Stimulated activated naive CD8-positive, alpha-beta T cell treated with anti-CD3 and anti-CD28 coated beads, Interleukin-15, Interleukin-2, amounts not matched to agents 100 ng/mL and 50 ng/mL, for 24 hours (primary cell): ENCODE results near the gene IL18.
"Not testable (repeated sequence)": the region's sequence is repeated elsewhere in the genome, so short reads cannot be mapped to it uniquely, and the experiment has no call there.

ENCODE experiments used
- H3K27ac Mint-ChIP-seq: one replicate; pipeline ENCODE4 v1.8.0; 2021; ENCODE audit warnings: mild to moderate bottlenecking, mixed read lengths
- H3K27me3 Mint-ChIP-seq: one replicate; pipeline ENCODE4 v1.8.0; 2021; ENCODE audit warnings: mixed read lengths
- H3K36me3 Mint-ChIP-seq: one replicate; pipeline ENCODE4 v1.8.0; 2021; ENCODE audit warnings: low read depth, mixed read lengths
- H3K4me1 Mint-ChIP-seq: one replicate; pipeline ENCODE4 v1.8.0; 2021; ENCODE audit warnings: low read depth, mixed read lengths
- H3K4me3 Mint-ChIP-seq: one replicate; pipeline ENCODE4 v1.8.0; 2021; ENCODE audit warnings: mild to moderate bottlenecking, mixed read lengths
- H3K9me3 Mint-ChIP-seq: one replicate; pipeline ENCODE4 v1.8.0; 2021; ENCODE audit warnings: mixed read lengths

Gene IL18

DNA sequence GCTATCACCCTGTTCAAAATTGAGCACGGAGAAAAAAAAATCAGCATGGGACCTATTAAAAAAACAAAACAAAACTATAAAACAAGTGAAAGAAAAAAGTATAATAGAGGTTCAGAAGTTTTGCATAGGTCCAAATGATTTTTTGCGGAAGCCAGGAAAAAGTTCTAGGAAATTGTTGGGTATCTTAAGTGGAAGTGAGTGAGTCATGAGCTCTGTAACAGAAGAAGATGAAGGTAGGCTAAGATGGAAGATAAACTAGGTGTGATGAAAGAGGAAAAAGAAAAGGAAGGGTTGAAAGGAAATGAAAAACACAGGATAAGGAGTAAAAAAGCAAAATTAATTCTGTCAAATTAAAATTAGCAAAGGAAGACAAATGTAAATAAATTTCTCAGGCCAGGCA is 49.4 kb downstream of the IL18 start:
- Mint-ChIP-seq H3K9me3 (no peaks in the 10 kb centered on the region), H3K27me3 (no peaks in the 10 kb centered on the region), H3K4me3 (no peak overlapping the region), H3K36me3 (peaks cover 2% of the 10 kb centered on the region), H3K27ac (no peak overlapping the region), H3K4me1 (peaks cover 10% of the 10 kb centered on the region)

DNA sequence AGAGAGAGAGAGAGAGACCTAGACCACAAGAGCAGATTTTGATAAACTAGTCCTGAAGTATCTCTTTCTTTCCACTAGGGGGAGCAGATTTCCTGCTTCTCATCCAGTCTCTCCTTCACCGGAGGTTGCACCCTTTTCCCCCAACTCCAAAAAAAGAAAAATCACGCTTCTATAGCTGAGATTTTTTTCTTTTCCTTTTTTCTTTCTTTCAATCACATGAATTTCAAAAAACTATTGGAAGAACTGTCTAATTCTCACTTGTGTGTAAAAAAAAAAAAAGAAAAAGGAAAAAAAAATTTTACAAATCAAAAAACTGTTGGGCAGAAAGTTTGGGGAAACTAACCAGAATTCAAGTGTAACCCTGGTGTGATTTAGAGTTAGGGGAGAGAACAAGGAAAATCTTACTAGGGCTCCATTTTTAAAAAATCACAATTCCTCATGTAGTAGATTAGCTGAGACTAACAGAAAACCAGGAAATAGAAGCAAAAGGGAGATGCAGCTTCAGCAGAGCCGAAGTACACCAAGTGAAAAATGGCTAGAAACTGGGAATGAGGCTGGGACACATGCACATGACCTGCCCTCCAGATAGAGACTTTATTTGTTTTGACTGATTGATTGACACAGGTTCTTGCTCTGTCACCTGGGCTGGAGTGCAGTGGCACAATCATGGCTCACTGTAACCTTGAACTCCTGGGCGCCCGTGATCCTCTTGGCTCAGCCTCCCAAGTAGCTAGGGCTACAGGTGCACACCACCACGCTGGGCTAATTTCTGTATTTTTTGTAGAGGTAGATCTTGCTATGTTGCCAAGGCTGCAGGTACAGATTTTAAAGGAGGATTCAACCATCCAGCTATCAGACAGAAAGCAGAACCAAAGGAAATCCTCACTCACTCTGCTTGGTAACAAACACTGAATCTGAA is 50.1 kb downstream of the IL18 start:
- peaks cover 6% of the 10 kb centered on the region for H3K36me3 Mint-ChIP-seq
- no peak overlapping the region for H3K4me3 Mint-ChIP-seq
- H3K4me1 Mint-ChIP-seq: peaks cover 10% of the 10 kb centered on the region
- H3K27ac Mint-ChIP-seq: no peak overlapping the region
- H3K9me3 Mint-ChIP-seq: no peaks in the 10 kb centered on the region
- H3K27me3 Mint-ChIP-seq: no peaks in the 10 kb centered on the region

DNA sequence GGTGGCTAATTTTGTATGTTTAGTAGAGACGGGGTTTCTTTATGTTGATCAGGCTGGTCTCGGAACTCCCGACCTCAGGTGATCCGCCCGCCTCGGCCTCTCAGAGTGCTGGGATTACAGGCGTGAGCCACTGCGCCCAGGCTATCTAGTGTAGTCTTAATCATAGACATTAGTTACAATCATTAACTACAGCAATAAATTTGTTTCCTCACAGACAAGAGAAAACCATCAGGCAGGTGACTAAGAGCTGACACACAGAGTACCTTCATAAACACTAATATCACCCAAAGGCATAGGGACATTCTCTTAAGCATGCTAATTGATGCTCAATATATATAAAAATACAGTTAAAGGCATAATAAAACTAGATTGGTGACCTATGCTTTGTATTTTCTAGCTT is 57.8 kb downstream of the IL18 start:
- H3K36me3 Mint-ChIP-seq: peaks cover 6% of the 10 kb centered on the region
- no peaks in the 10 kb centered on the region for H3K27me3 Mint-ChIP-seq
- no peaks in the 10 kb centered on the region for H3K9me3 Mint-ChIP-seq
- H3K4me3 Mint-ChIP-seq: no peak overlapping the region
- no peak overlapping the region for H3K27ac Mint-ChIP-seq
- peaks cover 3% of the 10 kb centered on the region for H3K4me1 Mint-ChIP-seq

DNA sequence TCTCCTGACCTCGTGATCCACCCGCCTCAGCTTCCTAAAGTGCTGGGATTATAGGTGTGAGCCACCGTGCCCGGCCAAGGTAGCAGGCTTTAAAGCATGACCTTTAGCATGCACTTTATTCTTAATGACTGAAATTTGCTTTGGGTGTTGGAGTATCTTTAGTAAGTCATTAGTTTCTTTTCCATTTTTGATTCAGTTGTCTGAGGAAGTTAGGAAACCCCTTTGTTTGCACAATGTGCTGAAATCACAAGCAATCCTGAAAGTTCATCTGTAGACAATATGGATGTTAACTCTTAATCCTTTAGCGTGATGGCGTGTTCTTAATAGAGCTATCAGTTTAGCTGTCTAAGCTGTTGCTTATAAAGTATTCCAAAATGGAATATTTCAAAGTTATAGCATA is 60.4 kb downstream of the IL18 start:
- H3K27ac Mint-ChIP-seq: no peak overlapping the region
- peaks cover 3% of the 10 kb centered on the region for H3K4me1 Mint-ChIP-seq
- H3K27me3 Mint-ChIP-seq: no peaks in the 10 kb centered on the region
- no peaks in the 10 kb centered on the region for H3K9me3 Mint-ChIP-seq
- H3K4me3 Mint-ChIP-seq: no peak overlapping the region
- peaks cover 3% of the 10 kb centered on the region for H3K36me3 Mint-ChIP-seq

DNA sequence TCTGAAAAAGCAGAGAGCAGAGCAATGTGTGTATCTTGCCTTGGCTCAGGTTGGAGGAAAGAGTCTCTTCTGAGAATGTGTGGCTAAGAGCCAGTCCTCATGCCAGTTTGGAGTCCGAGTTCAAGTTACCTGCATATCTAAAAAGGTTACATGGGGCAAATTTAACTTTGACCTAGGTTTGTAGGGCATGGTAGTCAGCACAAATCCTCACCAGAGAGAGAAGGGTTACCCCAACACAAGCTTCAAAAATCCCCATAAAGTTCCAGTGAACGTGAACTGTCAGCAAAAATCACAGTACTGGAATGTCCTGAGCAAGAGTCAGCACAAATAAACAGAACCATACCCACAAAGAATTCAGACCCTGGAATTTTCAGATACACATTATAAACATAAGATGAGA is 63.4 kb downstream of the IL18 start:
- H3K4me3 Mint-ChIP-seq: no peak overlapping the region
- no peaks in the 10 kb centered on the region for H3K27me3 Mint-ChIP-seq
- H3K4me1 Mint-ChIP-seq: peaks cover 3% of the 10 kb centered on the region
- peaks cover 17% of the 10 kb centered on the region for H3K36me3 Mint-ChIP-seq
- H3K9me3 Mint-ChIP-seq: no peaks in the 10 kb centered on the region
- no peak overlapping the region for H3K27ac Mint-ChIP-seq

DNA sequence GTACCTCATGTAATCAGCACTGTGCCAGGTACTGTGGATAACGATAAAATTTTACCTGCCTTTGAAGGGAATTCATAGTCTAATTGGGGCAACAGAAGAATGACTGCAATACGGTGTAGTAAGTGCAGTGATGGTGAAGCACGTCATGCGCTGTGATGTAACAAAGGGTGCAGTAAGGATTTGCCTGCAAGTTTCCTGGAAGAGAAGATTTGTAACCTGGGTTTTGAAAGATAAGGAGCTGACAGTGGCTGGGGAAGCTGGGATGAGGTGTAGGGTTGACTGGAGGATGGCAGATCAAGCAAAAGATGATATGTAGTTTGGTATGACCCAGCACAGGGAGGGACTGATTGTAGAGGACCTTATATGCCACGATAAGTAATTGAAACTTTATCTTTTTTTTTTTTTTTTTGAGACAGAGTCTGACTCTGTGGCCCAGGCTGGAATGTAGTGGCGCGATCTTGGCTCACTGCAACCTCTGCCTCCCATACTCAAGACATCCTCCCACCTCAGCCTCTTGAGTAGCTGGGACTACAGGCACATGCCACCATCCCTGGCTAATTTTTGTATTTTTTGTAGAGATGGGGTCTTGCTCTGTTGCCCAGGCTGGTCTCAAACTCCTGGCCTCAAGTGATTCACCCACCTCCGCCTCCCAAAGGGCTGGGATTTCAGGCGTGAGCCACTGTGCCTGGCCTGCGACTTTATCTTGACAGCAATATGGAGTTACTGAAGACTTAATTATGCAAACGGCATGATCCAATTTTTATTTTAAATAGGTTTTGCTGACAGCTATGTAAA is 66.0 kb downstream of the IL18 start:
- Mint-ChIP-seq H3K27me3 (no peaks in the 10 kb centered on the region), H3K9me3 (no peaks in the 10 kb centered on the region), H3K4me3 (no peak overlapping the region), H3K27ac (no peak overlapping the region), H3K4me1 (no peaks in the 10 kb centered on the region), H3K36me3 (peaks cover 29% of the 10 kb centered on the region)

DNA sequence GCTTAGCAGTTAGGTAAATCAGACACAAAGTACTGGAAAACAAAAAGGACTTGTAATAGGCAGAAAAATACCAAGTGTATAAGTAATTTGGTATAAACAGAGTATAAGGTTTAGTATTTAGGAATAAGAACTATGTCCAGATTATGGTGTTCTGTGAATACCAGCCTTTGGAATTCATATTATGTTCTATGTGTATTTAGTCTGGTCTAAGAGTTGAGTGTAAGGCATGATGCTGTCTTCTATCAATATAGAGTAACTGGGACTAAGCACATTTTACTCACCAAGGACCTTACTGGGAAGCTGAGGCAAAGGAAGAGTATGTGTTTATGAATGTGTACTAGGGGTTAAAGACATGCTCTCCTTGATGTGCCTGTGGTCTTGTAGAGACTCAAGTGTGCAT is 67.7 kb downstream of the IL18 start:
- H3K27ac Mint-ChIP-seq: no peak overlapping the region
- H3K9me3 Mint-ChIP-seq: no peaks in the 10 kb centered on the region
- H3K4me3 Mint-ChIP-seq: no peak overlapping the region
- no peaks in the 10 kb centered on the region for H3K27me3 Mint-ChIP-seq
- H3K4me1 Mint-ChIP-seq: peaks cover 2% of the 10 kb centered on the region
- H3K36me3 Mint-ChIP-seq: peaks cover 44% of the 10 kb centered on the region

DNA sequence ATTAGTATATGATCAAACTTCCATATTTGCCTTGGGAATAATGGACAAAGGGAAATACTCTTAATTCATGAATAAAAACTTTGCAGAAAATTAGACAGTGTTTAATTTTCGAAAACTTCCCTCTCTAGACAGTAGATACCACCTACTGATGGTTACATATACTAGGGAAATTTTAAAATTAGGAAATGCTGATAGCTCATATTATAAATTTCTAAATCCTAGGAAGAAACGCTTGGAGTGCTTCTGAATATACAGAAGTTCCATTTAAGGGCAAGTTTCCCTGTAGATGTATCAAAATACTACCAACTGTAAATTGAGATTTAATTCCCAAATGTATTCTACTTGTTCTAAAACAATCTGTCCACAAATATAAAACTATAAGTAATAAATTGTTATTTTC is 68.6 kb downstream of the IL18 start:
- H3K27ac Mint-ChIP-seq, H3K4me1 Mint-ChIP-seq, H3K27me3 Mint-ChIP-seq, H3K4me3 Mint-ChIP-seq, H3K9me3 Mint-ChIP-seq: not testable (repeated sequence)
- peaks cover 50% of the 10 kb centered on the region for H3K36me3 Mint-ChIP-seq
